SK-N-SH treated with all-trans-retinoic acid at 6 μM for 48 hours (cell line): ENCODE measurements around the gene PLCB4.

ENCODE experiments used
- ATAC-seq: fragments of 200-7000 bp; cut with Tn5 transposase; 3 replicates; pipeline ENCODE4 v1.9.1; 2020; ENCODE audit warnings: mild to moderate bottlenecking, moderate library complexity
- BACH2 ChIP-seq: fragments of 250-450 bp; sonication (Bioruptor Pico); IDR thresholded peaks from 2 replicates; pipeline ENCODE4 v1.9.0; 2021; ENCODE audit warnings: mild to moderate bottlenecking, borderline replicate concordance
- CREB5 ChIP-seq: fragments of 250-450 bp; sonication (Bioruptor Pico); IDR thresholded peaks from 2 replicates; pipeline ENCODE4 v1.5.1; 2020; ENCODE audit warnings: low read depth, mild to moderate bottlenecking, moderate library complexity
- CSDC2 ChIP-seq: fragments of 250-450 bp; sonication (Bioruptor Pico); IDR thresholded peaks from 2 replicates; pipeline ENCODE4 v1.5.0; 2020; ENCODE audit warnings: mild to moderate bottlenecking, moderate library complexity
- CSRNP3 ChIP-seq: fragments of 250-450 bp; sonication (Bioruptor Pico); IDR thresholded peaks from 2 replicates; pipeline ENCODE4 v1.5.1; 2021; ENCODE audit warnings: mild to moderate bottlenecking, moderate library complexity
- ESRRG ChIP-seq: fragments of 250-450 bp; sonication (Bioruptor Pico); IDR thresholded peaks from 2 replicates; pipeline ENCODE4 v1.6.1; 2021; ENCODE audit warnings: mild to moderate bottlenecking
- GLIS3 ChIP-seq: fragments of 250-450 bp; sonication (Bioruptor Pico); IDR thresholded peaks from 2 replicates; pipeline ENCODE4 v1.5.0; 2020; ENCODE audit warnings: mild to moderate bottlenecking, moderate library complexity
- ISL1 ChIP-seq: fragments of 250-450 bp; sonication (Bioruptor Pico); IDR thresholded peaks from 2 replicates; pipeline ENCODE4 v2.1.2; 2022; ENCODE audit warnings: mild to moderate bottlenecking, moderate library complexity
- OSR1 ChIP-seq: fragments of 250-450 bp; sonication (Bioruptor Pico); IDR thresholded peaks from 2 replicates; pipeline ENCODE4 v1.8.0; 2022; ENCODE audit warnings: moderate library complexity, mild to moderate bottlenecking, inconsistent platforms
- PPARA ChIP-seq: fragments of 250-450 bp; sonication (Bioruptor Pico); IDR thresholded peaks from 2 replicates; pipeline ENCODE4 v1.5.0; 2020; ENCODE audit warnings: mild to moderate bottlenecking, borderline replicate concordance
- RARB ChIP-seq: fragments of 250-450 bp; sonication (Bioruptor Pico); IDR thresholded peaks from 2 replicates; pipeline ENCODE4 v1.8.0; 2021; ENCODE audit warnings: mild to moderate bottlenecking, moderate library complexity
- SNAI2 ChIP-seq: fragments of 250-450 bp; sonication (Bioruptor Pico); IDR thresholded peaks from 2 replicates; pipeline ENCODE4 v1.5.0; 2020; ENCODE audit warnings: mild to moderate bottlenecking, moderate library complexity
- TCF4 ChIP-seq: fragments of 250-450 bp; sonication (Bioruptor Pico); IDR thresholded peaks from 2 replicates; pipeline ENCODE4 v1.8.0; 2021; ENCODE audit warnings: mild to moderate bottlenecking, moderate library complexity, borderline replicate concordance
- TOX ChIP-seq: fragments of 250-450 bp; sonication (Bioruptor Pico); IDR thresholded peaks from 2 replicates; pipeline ENCODE4 v1.8.0; 2021; ENCODE audit warnings: mild to moderate bottlenecking, moderate library complexity, borderline replicate concordance
- ZC3H10 ChIP-seq: fragments of 250-450 bp; sonication (Bioruptor Pico); IDR thresholded peaks from 2 replicates; pipeline ENCODE4 v1.5.1; 2021; ENCODE audit warnings: mild to moderate bottlenecking, moderate library complexity
- ZFP3 ChIP-seq: fragments of 250-450 bp; sonication (Bioruptor Pico); IDR thresholded peaks from 2 replicates; pipeline ENCODE4 v1.5.0; 2020; ENCODE audit warnings: mild to moderate bottlenecking, moderate library complexity
- ZFP30 ChIP-seq: fragments of 450-650 bp; formaldehyde crosslinking; IDR thresholded peaks from 2 replicates; pipeline ENCODE4 v1.5.0; 2022; ENCODE audit warnings: mild to moderate bottlenecking, moderate library complexity
- ZNF565 ChIP-seq: fragments of 450-650 bp; formaldehyde crosslinking; conservative IDR thresholded peaks from 2 replicates; pipeline ENCODE4 v1.5.0; 2020; ENCODE audit warnings: low read depth, mild to moderate bottlenecking, moderate library complexity
- ZNF70 ChIP-seq: fragments of 450-650 bp; formaldehyde crosslinking; IDR thresholded peaks from 2 replicates; pipeline ENCODE4 v1.5.0; 2020; ENCODE audit warnings: mild to moderate bottlenecking, moderate library complexity
- TF ChIP-seq, protein P1 (sequence below): fragments of 250-450 bp; sonication (Bioruptor Pico); IDR thresholded peaks from 2 replicates; pipeline ENCODE4 v1.8.0; 2020; ENCODE audit warnings: mild to moderate bottlenecking, moderate library complexity, borderline replicate concordance
- TF ChIP-seq, protein P2 (sequence below): fragments of 250-450 bp; sonication (Bioruptor Pico); IDR thresholded peaks from 2 replicates; pipeline ENCODE4 v1.5.0; 2020; ENCODE audit warnings: mild to moderate bottlenecking, moderate library complexity
- TF ChIP-seq, protein P3 (sequence below): fragments of 250-450 bp; sonication (Bioruptor Pico); IDR thresholded peaks from 2 replicates; pipeline ENCODE4 v1.8.0; 2021; ENCODE audit warnings: low read depth, mild to moderate bottlenecking, moderate library complexity, borderline replicate concordance

Gene PLCB4

GRCh38 chr20:9322661-9323060 lies 253.8 kb downstream of the PLCB4 start:
- ATAC-seq, result no peak
- TF ChIP-seq, protein P1, sequence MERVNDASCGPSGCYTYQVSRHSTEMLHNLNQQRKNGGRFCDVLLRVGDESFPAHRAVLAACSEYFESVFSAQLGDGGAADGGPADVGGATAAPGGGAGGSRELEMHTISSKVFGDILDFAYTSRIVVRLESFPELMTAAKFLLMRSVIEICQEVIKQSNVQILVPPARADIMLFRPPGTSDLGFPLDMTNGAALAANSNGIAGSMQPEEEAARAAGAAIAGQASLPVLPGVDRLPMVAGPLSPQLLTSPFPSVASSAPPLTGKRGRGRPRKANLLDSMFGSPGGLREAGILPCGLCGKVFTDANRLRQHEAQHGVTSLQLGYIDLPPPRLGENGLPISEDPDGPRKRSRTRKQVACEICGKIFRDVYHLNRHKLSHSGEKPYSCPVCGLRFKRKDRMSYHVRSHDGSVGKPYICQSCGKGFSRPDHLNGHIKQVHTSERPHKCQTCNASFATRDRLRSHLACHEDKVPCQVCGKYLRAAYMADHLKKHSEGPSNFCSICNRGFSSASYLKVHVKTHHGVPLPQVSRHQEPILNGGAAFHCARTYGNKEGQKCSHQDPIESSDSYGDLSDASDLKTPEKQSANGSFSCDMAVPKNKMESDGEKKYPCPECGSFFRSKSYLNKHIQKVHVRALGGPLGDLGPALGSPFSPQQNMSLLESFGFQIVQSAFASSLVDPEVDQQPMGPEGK (CRISPR knock-in tag), result no peak
- TF ChIP-seq, protein P2, sequence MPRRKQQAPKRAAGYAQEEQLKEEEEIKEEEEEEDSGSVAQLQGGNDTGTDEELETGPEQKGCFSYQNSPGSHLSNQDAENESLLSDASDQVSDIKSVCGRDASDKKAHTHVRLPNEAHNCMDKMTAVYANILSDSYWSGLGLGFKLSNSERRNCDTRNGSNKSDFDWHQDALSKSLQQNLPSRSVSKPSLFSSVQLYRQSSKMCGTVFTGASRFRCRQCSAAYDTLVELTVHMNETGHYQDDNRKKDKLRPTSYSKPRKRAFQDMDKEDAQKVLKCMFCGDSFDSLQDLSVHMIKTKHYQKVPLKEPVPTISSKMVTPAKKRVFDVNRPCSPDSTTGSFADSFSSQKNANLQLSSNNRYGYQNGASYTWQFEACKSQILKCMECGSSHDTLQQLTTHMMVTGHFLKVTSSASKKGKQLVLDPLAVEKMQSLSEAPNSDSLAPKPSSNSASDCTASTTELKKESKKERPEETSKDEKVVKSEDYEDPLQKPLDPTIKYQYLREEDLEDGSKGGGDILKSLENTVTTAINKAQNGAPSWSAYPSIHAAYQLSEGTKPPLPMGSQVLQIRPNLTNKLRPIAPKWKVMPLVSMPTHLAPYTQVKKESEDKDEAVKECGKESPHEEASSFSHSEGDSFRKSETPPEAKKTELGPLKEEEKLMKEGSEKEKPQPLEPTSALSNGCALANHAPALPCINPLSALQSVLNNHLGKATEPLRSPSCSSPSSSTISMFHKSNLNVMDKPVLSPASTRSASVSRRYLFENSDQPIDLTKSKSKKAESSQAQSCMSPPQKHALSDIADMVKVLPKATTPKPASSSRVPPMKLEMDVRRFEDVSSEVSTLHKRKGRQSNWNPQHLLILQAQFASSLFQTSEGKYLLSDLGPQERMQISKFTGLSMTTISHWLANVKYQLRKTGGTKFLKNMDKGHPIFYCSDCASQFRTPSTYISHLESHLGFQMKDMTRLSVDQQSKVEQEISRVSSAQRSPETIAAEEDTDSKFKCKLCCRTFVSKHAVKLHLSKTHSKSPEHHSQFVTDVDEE (CRISPR knock-in tag), result no peak
- TF ChIP-seq CREB5 (CRISPR knock-in tag), result no peak
- TF ChIP-seq TCF4 (CRISPR knock-in tag), result no peak
- TF ChIP-seq ZFP3 (CRISPR knock-in tag), result no peak
- TF ChIP-seq ZNF565 (CRISPR knock-in tag), result no peak
- TF ChIP-seq CSDC2, result no peak
- TF ChIP-seq RARB (CRISPR knock-in tag), result no peak
- no peak for TF ChIP-seq ZFP30 (CRISPR knock-in tag)
- TF ChIP-seq ZC3H10 (CRISPR knock-in tag), result no peak
- TF ChIP-seq SNAI2 (CRISPR knock-in tag), result no peak
- TF ChIP-seq ZNF70 (CRISPR knock-in tag), result no peak
- TF ChIP-seq, protein P3, sequence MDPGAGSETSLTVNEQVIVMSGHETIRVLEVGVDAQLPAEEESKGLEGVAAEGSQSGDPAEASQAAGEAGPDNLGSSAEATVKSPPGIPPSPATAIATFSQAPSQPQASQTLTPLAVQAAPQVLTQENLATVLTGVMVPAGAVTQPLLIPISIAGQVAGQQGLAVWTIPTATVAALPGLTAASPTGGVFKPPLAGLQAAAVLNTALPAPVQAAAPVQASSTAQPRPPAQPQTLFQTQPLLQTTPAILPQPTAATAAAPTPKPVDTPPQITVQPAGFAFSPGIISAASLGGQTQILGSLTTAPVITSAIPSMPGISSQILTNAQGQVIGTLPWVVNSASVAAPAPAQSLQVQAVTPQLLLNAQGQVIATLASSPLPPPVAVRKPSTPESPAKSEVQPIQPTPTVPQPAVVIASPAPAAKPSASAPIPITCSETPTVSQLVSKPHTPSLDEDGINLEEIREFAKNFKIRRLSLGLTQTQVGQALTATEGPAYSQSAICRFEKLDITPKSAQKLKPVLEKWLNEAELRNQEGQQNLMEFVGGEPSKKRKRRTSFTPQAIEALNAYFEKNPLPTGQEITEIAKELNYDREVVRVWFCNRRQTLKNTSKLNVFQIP (CRISPR knock-in tag), result no peak
- TF ChIP-seq PPARA, result no peak
- TF ChIP-seq GLIS3 (CRISPR knock-in tag), result no peak
- TF ChIP-seq BACH2 (CRISPR knock-in tag), result no peak
- no peak for TF ChIP-seq OSR1 (CRISPR knock-in tag)
- TF ChIP-seq TOX, result no peak

DNA sequence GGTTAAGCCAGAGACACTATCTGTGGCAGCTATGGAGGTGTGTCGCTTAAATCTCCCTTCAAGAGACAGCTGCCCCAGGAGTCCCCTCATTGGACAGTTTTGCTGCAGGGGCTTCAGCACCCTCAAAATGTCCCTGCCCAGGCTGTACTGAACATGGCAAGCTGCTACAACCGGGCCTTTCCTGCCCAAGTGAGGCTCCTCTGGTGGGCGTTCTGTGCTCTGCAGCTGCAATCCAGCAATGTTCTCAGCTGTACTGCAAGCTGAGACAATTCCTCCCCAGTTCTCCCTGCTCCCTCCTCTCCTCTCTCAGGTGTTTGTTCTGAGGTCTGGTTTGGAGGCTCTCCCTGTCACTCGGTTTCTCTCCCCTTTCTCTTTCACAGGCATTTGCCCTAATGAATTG lies 254.7 kb downstream of the PLCB4 start:
- TF ChIP-seq ISL1 (CRISPR knock-in tag) (no peak), ZNF70 (CRISPR knock-in tag) (no peak), OSR1 (CRISPR knock-in tag) (no peak), GLIS3 (CRISPR knock-in tag) (no peak), RARB (CRISPR knock-in tag) (no peak), TOX (no peak), CSRNP3 (CRISPR knock-in tag) (no peak), ZFP30 (CRISPR knock-in tag) (no peak), ZC3H10 (CRISPR knock-in tag) (no peak), ESRRG (no peak)
- TF ChIP-seq, protein P2 (CRISPR knock-in tag), result no peak
- TF ChIP-seq, protein P1 (CRISPR knock-in tag), result no peak
- TF ChIP-seq, protein P3 (CRISPR knock-in tag), result no peak
- TF ChIP-seq, all 23 proteins: peak for 0
- peak; percentile 93 for ATAC-seq
